GM19043 (cell line): ENCODE measurements around the gene TEX261.

ENCODE experiments used
- ATAC-seq: cut with Tn5 transposase; IDR thresholded peaks from one replicate; pipeline ENCODE4 v1.9.1; 2021; ENCODE audit warnings: low read depth; ENCODE audit not compliant: unreplicated experiment

Gene TEX261

DNA sequence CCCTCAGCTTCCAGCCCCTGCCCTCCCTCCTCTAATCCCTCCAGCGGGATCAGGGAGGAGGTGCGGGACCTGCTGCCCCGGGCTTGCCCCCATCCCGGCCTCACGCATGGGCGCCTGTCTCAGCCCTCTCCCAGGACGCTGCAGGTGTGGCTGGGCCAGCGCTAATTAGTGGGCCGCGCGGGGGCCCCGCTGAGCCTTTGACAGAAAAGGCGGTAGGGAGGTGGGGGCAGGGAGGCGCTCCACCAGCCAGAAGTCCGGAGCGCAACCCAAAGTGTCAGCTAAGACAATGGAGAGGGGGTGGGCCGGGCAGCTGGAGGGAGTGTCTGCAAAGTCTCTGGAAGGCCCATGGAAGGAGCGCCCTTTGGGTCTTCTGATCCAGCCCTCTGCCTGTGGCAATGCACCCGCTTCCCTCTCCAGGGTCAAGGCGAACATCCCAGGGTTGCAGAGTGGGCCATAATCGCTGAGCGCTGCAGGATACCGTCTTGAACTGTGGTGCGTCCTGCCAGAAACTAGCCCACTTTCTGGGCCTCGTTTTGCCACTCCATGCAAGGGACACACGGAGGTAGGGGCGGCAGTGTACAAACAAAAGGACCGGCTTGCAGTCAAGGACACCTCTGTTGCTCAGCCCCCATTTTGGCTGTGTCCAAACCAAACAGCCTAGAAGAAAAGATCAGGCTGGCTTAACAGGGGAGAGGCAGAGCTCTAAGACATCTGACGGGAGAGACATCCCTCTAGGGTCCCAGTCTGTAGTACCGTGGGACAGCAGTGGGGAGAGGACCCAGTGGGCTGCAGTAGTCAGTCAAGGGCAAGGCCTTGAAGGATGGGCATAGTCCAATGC, 55.5 kb downstream of the TEX261 start:
- no peak for ATAC-seq

DNA sequence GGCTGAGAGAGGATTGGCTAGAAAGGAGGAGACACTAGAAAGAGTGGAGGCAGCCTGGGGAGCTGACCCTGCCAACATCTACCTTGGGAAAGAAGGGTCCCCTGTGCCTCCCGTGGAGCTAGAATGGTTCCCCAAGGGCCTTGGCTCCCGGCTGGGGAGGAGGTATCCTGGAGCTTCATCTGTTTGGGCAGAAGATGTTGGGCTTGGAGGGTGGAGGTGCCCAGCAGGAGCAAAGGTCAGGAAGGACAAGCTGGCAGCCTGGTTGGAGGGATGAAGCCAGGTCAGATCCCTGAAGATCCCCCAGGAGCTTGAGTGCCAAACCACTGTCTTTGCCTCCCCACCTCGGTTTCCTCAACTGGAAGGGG, 56.1 kb downstream of the TEX261 start:
- ATAC-seq: no peak

DNA sequence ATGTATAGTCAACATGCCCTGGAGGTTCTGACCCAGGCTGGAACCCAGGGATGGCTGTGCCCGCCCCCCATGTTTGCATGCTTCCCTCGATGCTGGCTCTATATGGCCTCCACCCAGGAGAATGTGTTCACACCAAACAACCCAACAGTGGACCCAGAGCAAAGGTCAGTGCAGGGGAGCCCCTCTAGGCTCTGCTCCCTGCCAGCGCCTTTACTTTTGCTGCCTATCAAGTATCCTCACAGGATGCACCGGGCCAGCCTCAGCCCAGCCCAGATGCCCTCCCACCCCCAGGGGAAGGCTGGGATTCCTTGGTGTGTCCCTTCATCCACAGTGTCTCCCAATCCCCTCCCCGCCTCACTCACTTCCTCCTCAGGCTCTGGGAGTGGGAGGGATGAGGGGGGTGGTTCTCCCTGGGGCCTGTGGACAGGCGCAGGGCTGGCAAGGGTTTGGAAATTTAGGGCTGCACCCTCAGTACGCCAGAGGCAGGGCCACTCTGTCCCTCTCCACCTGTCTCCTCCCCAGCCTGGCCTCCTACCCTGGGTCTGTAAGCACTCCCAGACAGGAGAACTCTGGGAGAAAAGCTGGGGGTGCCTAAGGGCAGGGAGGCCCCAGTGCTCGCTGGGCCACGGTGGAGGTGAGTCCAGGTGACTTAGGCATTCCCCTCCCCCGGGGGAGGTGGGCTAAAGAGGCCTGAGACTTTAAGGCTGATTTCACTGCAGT, 56.6 kb downstream of the TEX261 start:
- no peak for ATAC-seq

DNA sequence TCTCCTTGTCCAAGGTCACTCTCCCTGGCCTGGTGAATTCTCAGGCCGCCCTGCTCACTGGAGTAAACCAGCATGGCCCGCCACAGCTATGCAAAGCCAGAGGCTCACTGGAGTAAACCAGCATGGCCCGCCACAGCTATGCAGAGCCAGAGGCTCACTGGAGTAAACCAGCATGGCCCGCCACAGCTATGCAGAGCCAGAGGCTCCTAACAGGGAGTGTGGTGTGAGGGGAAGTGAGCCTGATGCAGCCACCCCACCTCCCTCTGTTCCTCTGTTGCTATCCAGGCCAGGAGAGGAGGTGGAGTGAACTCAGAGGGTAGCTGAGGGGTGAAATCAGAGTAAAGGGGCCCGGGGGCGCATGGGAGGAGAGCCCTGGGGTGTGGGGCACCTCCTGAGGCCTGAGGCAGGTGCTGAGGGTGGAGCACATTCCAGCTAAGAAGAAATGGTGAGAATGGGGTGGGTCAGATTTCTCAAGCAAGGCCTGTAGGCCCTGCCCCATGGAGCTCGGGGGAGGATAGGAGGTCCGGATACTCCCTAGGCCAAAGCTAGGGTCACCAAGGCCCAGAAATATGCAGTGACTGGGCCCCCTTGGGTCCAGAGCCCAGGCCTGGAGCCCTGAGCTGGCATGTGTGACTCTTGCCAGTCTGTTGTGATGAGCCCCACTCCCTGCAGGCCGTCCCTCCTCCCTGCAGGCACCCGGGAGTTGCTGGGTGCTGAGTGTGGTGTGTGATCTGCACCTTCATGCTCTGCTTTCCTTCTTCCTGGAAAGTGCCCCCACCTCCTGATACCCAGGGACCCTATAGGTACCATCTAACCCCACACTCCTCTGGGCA, 57.5 kb downstream of the TEX261 start:
- no peak for ATAC-seq

DNA sequence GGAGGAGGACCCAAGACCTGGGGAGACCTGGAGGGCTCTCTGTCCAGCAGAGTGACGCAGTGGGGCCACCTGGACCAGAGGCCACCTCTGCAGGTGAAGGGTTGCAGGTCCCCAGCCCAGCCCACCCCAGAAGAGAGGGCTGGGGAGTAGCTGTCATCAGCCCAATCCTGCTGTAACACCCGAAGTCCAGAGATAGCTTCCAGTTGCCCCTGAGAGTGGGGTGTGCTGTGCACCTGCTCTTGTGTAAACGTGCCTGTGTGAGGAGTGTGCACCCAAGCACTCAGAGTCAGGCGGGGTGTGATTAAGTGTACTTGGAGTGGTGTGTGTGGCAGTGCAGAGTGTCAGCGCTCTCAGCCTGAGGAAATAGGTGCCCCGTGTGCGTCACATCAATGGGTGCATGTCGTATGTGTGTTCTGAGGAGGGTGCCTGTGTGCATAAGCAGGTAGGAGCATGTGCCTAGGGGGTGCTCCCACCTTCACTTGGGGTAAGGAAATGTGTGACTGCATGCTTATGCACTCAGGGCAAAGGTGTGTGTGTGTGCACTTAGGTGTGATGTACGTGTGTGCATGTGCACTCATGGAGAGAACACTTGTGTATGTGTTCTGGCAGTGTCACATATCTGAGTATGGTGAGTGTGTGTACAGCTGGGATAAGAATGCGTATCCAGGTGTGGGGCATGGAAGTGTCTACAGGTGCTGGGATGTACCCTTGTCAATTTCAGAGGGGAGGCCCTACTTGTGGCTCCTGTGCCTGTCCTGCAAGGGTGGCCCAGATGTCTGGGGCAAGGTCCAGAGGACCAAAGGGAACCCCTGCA, 58.3 kb downstream of the TEX261 start:
- no peak for ATAC-seq
